SIG-M5 treated with dmso at 0.1 percent for 504 hours (cell line): ENCODE measurements around the gene SETBP1.

Experiments
- DNase-seq: peaks from one replicate; lab custom pipeline; 2025; ENCODE audit not compliant: unreplicated experiment; lab: John Stamatoyannopoulos, UW

SETBP1 gene

GRCh38 chr18:44859263-44859662 is 178.6 kb downstream of the SETBP1 start:
- no peak for DNase-seq

- no peak for DNase-seq
Measured at GRCh38 chr18:44859751-44860439, 179.2 kb downstream of the SETBP1 start.

GRCh38 chr18:44862112-44862511 is 181.4 kb downstream of the SETBP1 start:
- DNase-seq = no peak

GRCh38 chr18:44866103-44866502 is 185.4 kb downstream of the SETBP1 start:
- no peak for DNase-seq

- DNase-seq = no peak
Measured at GRCh38 chr18:44869533-44869932, 188.8 kb downstream of the SETBP1 start.

- DNase-seq = no peak
Measured at GRCh38 chr18:44870631-44871502, 190.2 kb downstream of the SETBP1 start.

- DNase-seq = no peak
Measured at GRCh38 chr18:44871771-44872170, 191.1 kb downstream of the SETBP1 start.

GRCh38 chr18:44876024-44876423 is 195.3 kb downstream of the SETBP1 start:
- no peak for DNase-seq

- no peak for DNase-seq
Measured at GRCh38 chr18:44876755-44877154, 196.1 kb downstream of the SETBP1 start.

- no peak for DNase-seq
Measured at GRCh38 chr18:44878335-44878734, 197.6 kb downstream of the SETBP1 start.

- DNase-seq = no peak
Measured at GRCh38 chr18:44880170-44880569, 199.5 kb downstream of the SETBP1 start.

- DNase-seq = no peak
Measured at GRCh38 chr18:44881461-44882162, 200.9 kb downstream of the SETBP1 start.

- DNase-seq = no peak
Measured at GRCh38 chr18:44882163-44882868, 201.6 kb downstream of the SETBP1 start.

GRCh38 chr18:44883671-44884070 is 203.0 kb downstream of the SETBP1 start:
- DNase-seq = no peak

- DNase-seq = no peak
Measured at GRCh38 chr18:44884431-44884830, 203.7 kb downstream of the SETBP1 start.

- DNase-seq = no peak
Measured at GRCh38 chr18:44885507-44885906, 204.8 kb downstream of the SETBP1 start.

- no peak for DNase-seq
Measured at GRCh38 chr18:44887227-44887631, 206.5 kb downstream of the SETBP1 start.

GRCh38 chr18:44889111-44889510 is 208.4 kb downstream of the SETBP1 start:
- no peak for DNase-seq

- no peak for DNase-seq
Measured at GRCh38 chr18:44893045-44893706, 212.5 kb downstream of the SETBP1 start.

- no peak for DNase-seq
Measured at GRCh38 chr18:44893966-44894365, 213.3 kb downstream of the SETBP1 start.
